PC-9 (cell line): ENCODE data around the gene TMCC1. TPM values are rescaled to one million over a fixed set of nuclear protein-coding genes. Genes with fewer than 3 reads are reported as not detected.

Experiments used
- BruUV-seq: library from RNA; stranded (reverse); fragments of 400-500 nt; replicated peaks from 2 replicates; lab custom pipeline; 2021; lab: Mats Ljungman, UMichigan
- CTCF ChIA-PET: fragments of 300-600 bp; sonication (Branson Sonifier 250); formaldehyde crosslinking; loops from one replicate; lab custom pipeline; 2022; ENCODE audit warnings: antibody characterized with exemption; lab: Charles Lee
- POLR2A ChIA-PET: fragments of 300-600 bp; sonication (Branson Sonifier 250); formaldehyde crosslinking; loops from one replicate; lab custom pipeline; 2022; ENCODE audit warnings: antibody characterized with exemption; ENCODE audit not compliant: unreplicated experiment; lab: Charles Lee
- DNase-seq, 2 experiments: peaks; one replicate each; pipeline versions ENCODE4 v3.0.0 to v3.0.0-alpha.2; 2015 to 2022; ENCODE audit warnings: mixed read lengths in 1 of 2
- H2AFZ ChIP-seq: fragments of 200-600 bp; sonication (generic); 2 replicates; pipeline ENCODE4 v1.8.1; 2017; ENCODE audit warnings: antibody characterized with exemption
- H3F3A ChIP-seq: fragments of 200-600 bp; sonication (generic); 2 replicates; pipeline ENCODE4 v1.8.1; 2017; ENCODE audit warnings: antibody characterized with exemption, mild to moderate bottlenecking, low read depth; ENCODE audit not compliant: insufficient read depth
- H3K27ac ChIP-seq: fragments of 200-600 bp; sonication (generic); 2 replicates; pipeline ENCODE4 v1.6.1; 2016; ENCODE audit warnings: mixed run types
- H3K27me3 ChIP-seq: fragments of 200-600 bp; sonication (generic); 2 replicates; pipeline ENCODE4 v1.6.1; 2016; ENCODE audit warnings: low read depth, mixed run types; ENCODE audit not compliant: insufficient read depth
- H3K36me3 ChIP-seq: fragments of 200-600 bp; sonication (generic); 2 replicates; pipeline ENCODE4 v1.6.1; 2016; ENCODE audit warnings: low read depth, mixed run types
- H3K4me1 ChIP-seq: fragments of 200-600 bp; sonication (generic); replicated peaks from 2 replicates; pipeline ENCODE4 v1.6.1; 2016; ENCODE audit warnings: mixed run types; ENCODE audit not compliant: insufficient read depth
- H3K4me2 ChIP-seq: fragments of 200-600 bp; sonication (generic); 2 replicates; pipeline ENCODE4 v1.6.1; 2017; ENCODE audit warnings: mixed run types
- H3K4me3 ChIP-seq: fragments of 200-600 bp; sonication (generic); 2 replicates; pipeline ENCODE4 v1.6.1; 2016; ENCODE audit warnings: mixed run types
- H3K79me2 ChIP-seq: fragments of 200-600 bp; sonication (generic); 2 replicates; pipeline ENCODE4 v1.6.1; 2017; ENCODE audit warnings: low read depth, mixed run types
- H3K9me2 ChIP-seq: fragments of 200-600 bp; sonication (generic); 2 replicates; pipeline ENCODE4 v1.8.1; 2017; ENCODE audit warnings: mild to moderate bottlenecking; ENCODE audit not compliant: insufficient read depth
- H3K9me3 ChIP-seq: fragments of 200-600 bp; sonication (generic); 2 replicates; pipeline ENCODE4 v1.8.1; 2016; ENCODE audit warnings: low read depth; ENCODE audit not compliant: insufficient read depth
- H4K20me1 ChIP-seq: fragments of 200-600 bp; sonication (generic); 2 replicates; pipeline ENCODE4 v1.8.1; 2017; ENCODE audit not compliant: insufficient read depth
- EZH2 ChIP-seq: fragments of 200-600 bp; sonication (generic); IDR thresholded peaks from 2 replicates; pipeline ENCODE4 v1.8.0; 2017; ENCODE audit warnings: antibody characterized with exemption, low read depth
- intact Hi-C: fragments of 100-400 bp; cut with micrococcal nuclease; formaldehyde crosslinking; loops from one replicate; pipeline ENCODE4 v1.10.0; 2022; ENCODE audit not compliant: unreplicated experiment
- total RNA-seq: library from RNA; stranded (reverse); gene quantifications from 2 replicates; pipeline ENCODE4 v1.2.3, GENCODE V29; 2021
- TF ChIP-seq, protein P1 (sequence below): fragments of 200-600 bp; sonication (generic); conservative IDR thresholded peaks from 2 replicates; pipeline ENCODE4 v1.6.1; 2017; ENCODE audit warnings: mixed run types, antibody characterized with exemption, mild to moderate bottlenecking, moderate library complexity

TMCC1 gene
- total RNA-seq, 1 experiment from 2014 or later = 41.4 TPM

DNA sequence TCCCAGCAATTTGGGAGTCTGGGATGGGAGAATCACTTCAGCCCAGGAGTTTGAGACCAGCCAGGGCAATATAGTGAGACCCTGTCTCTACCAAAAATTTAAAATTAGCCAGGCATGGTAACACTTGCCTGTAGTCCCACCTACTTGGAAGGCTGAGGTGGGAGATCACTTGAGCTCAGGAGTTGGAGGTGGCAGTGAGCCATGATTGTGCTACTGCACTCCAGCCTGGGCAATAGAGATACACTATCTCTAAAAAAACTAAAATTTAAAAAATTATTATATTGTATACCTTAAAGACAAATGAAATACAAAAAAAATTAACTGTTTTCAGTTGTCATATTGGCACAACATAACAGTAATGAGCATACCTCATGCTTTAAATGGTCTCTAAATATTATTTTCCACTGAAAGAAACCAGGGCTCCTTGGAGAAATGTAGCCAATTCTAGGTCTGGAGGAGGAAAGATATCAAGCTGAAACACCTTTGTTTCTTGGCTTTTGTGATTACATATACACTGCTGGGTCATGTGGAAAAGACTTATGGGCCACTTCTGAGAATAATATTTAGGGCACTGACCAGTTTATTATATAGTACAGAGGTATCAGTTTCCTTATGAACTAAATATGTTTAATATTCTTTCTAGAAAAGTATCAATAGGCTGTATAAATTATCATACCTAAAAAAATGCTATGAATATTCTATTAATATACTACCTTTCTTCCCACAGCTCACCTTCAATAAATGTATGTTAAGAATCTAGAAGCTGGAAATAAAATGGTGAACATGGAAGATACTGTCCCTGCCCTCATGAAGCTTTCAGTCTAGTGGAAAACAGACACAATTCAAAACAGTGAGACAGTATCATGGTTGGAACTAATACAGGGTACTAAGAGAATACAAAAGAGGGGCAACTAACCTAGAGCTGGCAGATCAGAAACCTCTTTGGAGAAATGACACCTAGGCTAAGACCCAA, 119.5 kb downstream of the TMCC1 start:
- POLR2A ChIA-PET = no interaction called here
- CTCF ChIA-PET = no interaction called here
- no peak for DNase-seq

DNA sequence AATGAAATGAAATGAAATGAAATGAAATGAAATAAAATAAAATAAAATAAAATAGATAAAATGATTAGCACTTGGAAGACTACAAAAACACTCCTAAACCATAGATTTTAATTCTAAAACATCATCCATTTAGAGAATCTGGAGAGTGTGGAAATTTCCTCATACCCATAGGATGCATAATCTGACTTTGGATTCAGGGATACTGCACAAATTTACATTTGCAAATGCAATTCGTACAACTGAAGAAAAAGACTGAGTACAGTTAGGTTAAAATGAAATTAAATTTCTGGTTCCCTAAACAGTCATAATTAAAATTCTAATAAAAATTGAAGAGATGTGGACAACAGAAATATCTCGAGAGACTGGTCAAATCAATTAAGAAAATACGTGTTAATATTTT, 122.9 kb downstream of the TMCC1 start:
- Histone ChIP-seq H3K79me2 (peaks cover 93% of the 10 kb centered on the region), H3K36me3 (peaks cover 11% of the 10 kb centered on the region), H3K27ac (no peak overlapping the region), H3K9me3 (no peaks in the 10 kb centered on the region), H4K20me1 (peaks cover 51% of the 10 kb centered on the region), H2AFZ (no peak overlapping the region), H3K4me3 (no peak overlapping the region), H3F3A (no peaks in the 10 kb centered on the region; the same call in none of the 2 replicates), H3K4me1 (no peaks in the 10 kb centered on the region), H3K4me2 (no peak overlapping the region), H3K27me3 (no peaks in the 10 kb centered on the region), H3K9me2 (no peaks in the 10 kb centered on the region)
- POLR2A ChIA-PET = no interaction called here
- TF ChIP-seq EZH2 = no peak
- TF ChIP-seq, protein P1, sequence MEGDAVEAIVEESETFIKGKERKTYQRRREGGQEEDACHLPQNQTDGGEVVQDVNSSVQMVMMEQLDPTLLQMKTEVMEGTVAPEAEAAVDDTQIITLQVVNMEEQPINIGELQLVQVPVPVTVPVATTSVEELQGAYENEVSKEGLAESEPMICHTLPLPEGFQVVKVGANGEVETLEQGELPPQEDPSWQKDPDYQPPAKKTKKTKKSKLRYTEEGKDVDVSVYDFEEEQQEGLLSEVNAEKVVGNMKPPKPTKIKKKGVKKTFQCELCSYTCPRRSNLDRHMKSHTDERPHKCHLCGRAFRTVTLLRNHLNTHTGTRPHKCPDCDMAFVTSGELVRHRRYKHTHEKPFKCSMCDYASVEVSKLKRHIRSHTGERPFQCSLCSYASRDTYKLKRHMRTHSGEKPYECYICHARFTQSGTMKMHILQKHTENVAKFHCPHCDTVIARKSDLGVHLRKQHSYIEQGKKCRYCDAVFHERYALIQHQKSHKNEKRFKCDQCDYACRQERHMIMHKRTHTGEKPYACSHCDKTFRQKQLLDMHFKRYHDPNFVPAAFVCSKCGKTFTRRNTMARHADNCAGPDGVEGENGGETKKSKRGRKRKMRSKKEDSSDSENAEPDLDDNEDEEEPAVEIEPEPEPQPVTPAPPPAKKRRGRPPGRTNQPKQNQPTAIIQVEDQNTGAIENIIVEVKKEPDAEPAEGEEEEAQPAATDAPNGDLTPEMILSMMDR = no peak
- no peak for DNase-seq
- intact Hi-C loops = no loop called here
- CTCF ChIA-PET = no interaction called here
- no TSS peak for BruUV-seq

More for the DNA sequence above, 119.5 kb downstream of the TMCC1 start:
- Histone ChIP-seq H3F3A (no peaks in the 10 kb centered on the region; the same call in 1 of the 2 replicates), H3K4me2 (no peak overlapping the region), H3K4me3 (no peak overlapping the region), H3K9me3 (no peaks in the 10 kb centered on the region), H3K9me2 (no peaks in the 10 kb centered on the region; the same call in 1 of the 2 replicates), H3K79me2 (peaks cover 94% of the 10 kb centered on the region), H3K27me3 (no peaks in the 10 kb centered on the region), H3K36me3 (peaks cover 15% of the 10 kb centered on the region), H3K27ac (no peak overlapping the region), H4K20me1 (peaks cover 35% of the 10 kb centered on the region), H2AFZ (no peak overlapping the region), H3K4me1 (no peaks in the 10 kb centered on the region)
- no TSS peak for BruUV-seq
- intact Hi-C loops = no loop called here
- TF ChIP-seq EZH2 = no peak
- TF ChIP-seq, protein P1 = no peak

DNA sequence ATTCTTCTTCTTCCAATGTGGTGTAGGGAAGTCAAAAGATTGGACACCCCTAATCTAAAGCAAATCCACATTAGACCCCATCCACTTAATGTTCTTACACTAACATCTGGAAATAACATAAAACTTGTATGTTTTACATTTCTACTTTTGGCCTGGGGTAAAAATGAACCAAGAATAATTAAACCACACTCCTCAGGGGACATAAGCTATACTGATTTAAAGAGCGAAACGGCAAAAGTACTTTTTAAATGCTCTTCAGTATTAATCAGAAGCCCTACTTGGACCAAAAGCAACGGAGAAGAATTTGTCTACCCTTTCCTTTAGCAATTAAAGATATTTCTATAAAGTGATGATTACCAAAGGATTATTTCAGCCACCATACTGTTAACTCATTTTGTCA, 123.9 kb downstream of the TMCC1 start:
- no TSS peak for BruUV-seq
- intact Hi-C loops = no loop called here
- no peak for DNase-seq
- no peaks in the 10 kb centered on the region for H3K27me3 ChIP-seq
- peaks cover 91% of the 10 kb centered on the region for H3K79me2 ChIP-seq
- peaks cover 3% of the 10 kb centered on the region; the same call in 1 of the 2 replicates for H3K36me3 ChIP-seq
- ChIA-PET POLR2A (no interaction called here), CTCF (no interaction called here)
- no peaks in the 10 kb centered on the region for H3K9me3 ChIP-seq
- H3K4me2 ChIP-seq = no peak overlapping the region
- H2AFZ ChIP-seq = no peak overlapping the region
- H3K27ac ChIP-seq = no peak overlapping the region
- no peaks in the 10 kb centered on the region; the same call in none of the 2 replicates for H3F3A ChIP-seq
- no peak overlapping the region for H3K4me3 ChIP-seq
- H4K20me1 ChIP-seq = peaks cover 51% of the 10 kb centered on the region
- H3K4me1 ChIP-seq = no peaks in the 10 kb centered on the region
- TF ChIP-seq, protein P1 = no peak
- TF ChIP-seq EZH2 = no peak
- H3K9me2 ChIP-seq = no peaks in the 10 kb centered on the region
